Lung (tissue), 12 donors: ENCODE results near the gene INTS11. TPM values are rescaled to one million over a fixed set of nuclear protein-coding genes. Genes with fewer than 3 reads are reported as not detected.
"Not testable (repeated sequence)": the region's sequence is repeated elsewhere in the genome, so short reads cannot be mapped to it uniquely, and the experiment has no call there.

Experiments
- ATAC-seq: fragments of 200-7000 bp; cut with Tn5 transposase; one replicate; pipeline ENCODE4 v1.9.1; 2020; ENCODE audit warnings: moderate number of reproducible peaks; ENCODE audit not compliant: insufficient read depth, low FRiP score
- DNase-seq, 3 donors: peaks; one replicate each; pipeline ENCODE4 v3.0.0-alpha.2; 2013 to 2017
- H3K27ac ChIP-seq, 2 donors: one replicate each; pipeline ENCODE4 v1.5.1; 2013; ENCODE audit warnings: mild to moderate bottlenecking in 2 of 2, moderate library complexity in 2 of 2, control low read depth in 1 of 2, inconsistent platforms in 1 of 2, low read depth in 1 of 2, low read length in 1 of 2
- H3K27me3 ChIP-seq, 3 donors: one replicate each; pipeline ENCODE4 v1.5.1; 2013; ENCODE audit warnings: low read length in 2 of 3; ENCODE audit not compliant: control insufficient read depth in 3 of 3, insufficient read depth in 3 of 3
- H3K36me3 ChIP-seq, 4 donors: one replicate each; pipeline ENCODE4 v1.5.1; 2013; ENCODE audit warnings: low read length in 4 of 4, mild to moderate bottlenecking in 1 of 4, moderate library complexity in 1 of 4; ENCODE audit not compliant: control insufficient read depth in 4 of 4, insufficient read depth in 4 of 4
- H3K4me1 ChIP-seq, 5 donors: one replicate each; pipeline ENCODE4 v1.5.1; 2013; ENCODE audit warnings: low read length in 5 of 5, mild to moderate bottlenecking in 2 of 5, moderate library complexity in 1 of 5; ENCODE audit not compliant: control insufficient read depth in 5 of 5, insufficient read depth in 5 of 5
- H3K4me3 ChIP-seq: one replicate; pipeline ENCODE4 v1.5.1; 2013; ENCODE audit warnings: mild to moderate bottlenecking, control low read depth, moderate library complexity
- H3K9ac ChIP-seq, 2 donors: one replicate each; pipeline ENCODE4 v1.5.1; 2013; ENCODE audit warnings: low read length in 2 of 2, control low read depth in 1 of 2; ENCODE audit not compliant: insufficient read depth in 1 of 2
- H3K9me3 ChIP-seq, 4 donors: one replicate each; pipeline ENCODE4 v1.5.1; 2013; ENCODE audit warnings: low read length in 3 of 4, mild to moderate bottlenecking in 1 of 4, moderate library complexity in 1 of 4; ENCODE audit not compliant: control insufficient read depth in 4 of 4, insufficient read depth in 3 of 4
- CTCF ChIP-seq: IDR thresholded peaks from 2 replicates; pipeline ENCODE4 v1.5.1; 2012; ENCODE audit warnings: mild to moderate bottlenecking; ENCODE audit errors: control extremely low read depth, extremely low read depth
- WGBS, 2 donors: extraction: QIAGEN DNeasy Blood & Tissue Kit; methylation state at CpG; one replicate each; pipeline ENCODE4 v1.1.7; 2013; 5-methylcytosine and 5-hydroxymethylcytosine counted together
- polyA plus RNA-seq, 2 donors: library from polyadenylated mRNA; stranded (reverse); fragments of 200-250 nt; gene quantifications; one replicate each; pipeline ENCODE4 v1.2.1, GENCODE V29; 2013
- total RNA-seq, 2 donors: library from RNA; depleted of rRNA in 1 of 2; stranded (reverse); fragments of >200 nt in 1 of 2; gene quantifications; one replicate each; pipeline ENCODE4 v1.2.1, GENCODE V29; 2014 to 2021
- donor health status: control.
- donor health status: control.
- donor health status: Bipolar disorder and iron deficiency.
- donor health status: healthy.
- donor health status: DM: yes; HTN: yes; CAD: no.

INTS11 gene
- total and polyA plus RNA-seq, 4 donors, result 89.8 to 130 (median 96.7) TPM

DNA sequence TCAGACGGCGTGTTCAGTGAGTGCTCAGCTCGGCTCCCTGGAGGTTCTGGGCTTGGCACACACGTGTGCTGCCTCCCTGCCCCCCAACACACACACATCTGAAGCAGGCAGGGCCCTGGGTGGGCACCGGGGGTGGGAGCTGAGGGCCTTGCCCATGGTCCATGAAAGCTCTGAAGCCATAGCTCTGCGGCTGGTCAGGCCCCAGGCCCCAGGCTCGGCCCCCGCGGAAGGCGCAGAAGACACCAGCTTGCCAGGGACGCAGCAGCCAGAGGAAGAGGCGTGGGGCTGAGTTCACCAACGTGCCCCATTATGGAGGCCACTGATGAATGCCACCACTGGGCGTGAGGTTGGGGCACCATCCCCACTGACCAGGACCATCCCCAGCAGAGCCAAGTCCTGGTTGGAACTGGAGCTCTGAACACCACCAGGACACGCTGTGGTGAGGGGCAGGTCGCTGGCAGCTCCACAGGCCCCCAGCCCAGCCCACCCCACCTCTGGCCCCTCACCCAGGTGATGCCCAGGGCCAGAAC is 46.4 kb upstream of the INTS11 start:
- H3K27me3 ChIP-seq, result no peaks in the 10 kb centered on the region
- no peak for TF ChIP-seq CTCF
- peaks cover 0 to 17% (median 5%) of the 10 kb centered on the region in 5 donors for H3K4me1 ChIP-seq
- WGBS, 2 donors, result 79 to 80% methylated on average over 16 of the region's 16 CpGs
- ATAC-seq, result no peak
- H3K9ac ChIP-seq, result no peak overlapping the region
- peaks cover 0 to 7% (median 0%) of the 10 kb centered on the region in 4 donors for H3K36me3 ChIP-seq
- H3K4me3 ChIP-seq, result no peak overlapping the region
- H3K27ac ChIP-seq, result no peak overlapping the region
- DNase-seq, result no peak
- H3K9me3 ChIP-seq, result no peaks in the 10 kb centered on the region

GRCh38 chr1:1370094-1370493 is 45.6 kb upstream of the INTS11 start:
- not testable (repeated sequence) for H3K9ac ChIP-seq, DNase-seq, H3K27me3 ChIP-seq, ATAC-seq, H3K27ac ChIP-seq, H3K36me3 ChIP-seq, H3K4me3 ChIP-seq, H3K9me3 ChIP-seq
- 93 to 95% methylated on average over 14 of the region's 14 CpGs for WGBS, 2 donors
- H3K4me1 ChIP-seq, result peaks cover 0 to 17% (median 4%) of the 10 kb centered on the region in 5 donors

DNA sequence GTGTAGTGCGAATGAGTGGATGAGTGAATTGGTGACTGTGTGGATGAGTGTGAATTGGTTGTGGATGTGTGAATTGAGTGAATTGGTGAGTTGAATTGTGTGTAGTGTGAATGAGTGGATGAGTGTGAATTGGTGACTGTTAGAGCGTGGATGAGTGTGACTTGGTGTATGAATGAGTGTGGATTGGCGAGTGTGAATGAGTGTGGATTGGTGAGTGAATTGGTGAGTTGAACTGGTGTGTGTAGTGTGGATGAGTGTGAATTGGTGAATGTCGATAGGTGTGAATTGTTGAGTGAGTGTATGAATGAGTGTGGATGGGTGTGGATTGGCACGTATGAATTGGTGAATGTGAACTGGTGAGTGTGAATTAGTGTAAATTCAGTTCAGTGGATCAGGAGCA is 42.9 kb upstream of the INTS11 start:
- DNase-seq (peak in 1 of 3 donors; percentile 51), ATAC-seq (no peak)
- H3K9ac ChIP-seq, result no peak overlapping the region
- no peaks in the 10 kb centered on the region for H3K36me3 ChIP-seq
- H3K27ac ChIP-seq, result no peak overlapping the region
- 96 to 98% methylated on average over 5 of the region's 5 CpGs for WGBS, 2 donors
- no peaks in the 10 kb centered on the region for H3K9me3 ChIP-seq
- peaks cover 0 to 6% (median 0%) of the 10 kb centered on the region in 5 donors for H3K4me1 ChIP-seq
- no peaks in the 10 kb centered on the region for H3K27me3 ChIP-seq
- H3K4me3 ChIP-seq, result no peak overlapping the region
- no peak for TF ChIP-seq CTCF

GRCh38 chr1:1366699-1367066 is 42.2 kb upstream of the INTS11 start:
- H3K27ac ChIP-seq, result no peak overlapping the region
- H3K36me3 ChIP-seq, result no peaks in the 10 kb centered on the region
- no peak overlapping the region for H3K4me3 ChIP-seq
- no peak for TF ChIP-seq CTCF
- DNase-seq (peak in 1 of 3 donors; percentile 49), ATAC-seq (no peak)
- WGBS, 2 donors, result 97% methylated on average over 3 of the region's 3 CpGs
- peaks cover 0 to 6% (median 3%) of the 10 kb centered on the region in 5 donors for H3K4me1 ChIP-seq
- H3K9me3 ChIP-seq, result no peaks in the 10 kb centered on the region
- no peak overlapping the region for H3K9ac ChIP-seq
- no peaks in the 10 kb centered on the region for H3K27me3 ChIP-seq
